Fibroblast of lung (primary cell): Measurements from ENCODE around the gene TACC2.

Experiments
- EZH2 ChIP-seq: IDR thresholded peaks from 2 replicates; pipeline ENCODE4 v1.5.1; 2012; ENCODE audit warnings: low read length, control low read depth, mild to moderate bottlenecking; ENCODE audit errors: missing control alignments
- TF ChIP-seq, protein P1 (sequence below), 2 donors: IDR thresholded peaks in 1 of 2; conservative IDR thresholded peaks in 1 of 2; 1 replicate in 1 of 2; 2 replicates in 1 of 2; pipeline ENCODE4 v1.5.1; 2011 to 2012; ENCODE audit warnings: low read length in 2 of 2, control low read depth in 1 of 2, inconsistent platforms in 1 of 2, low read depth in 1 of 2, mild to moderate bottlenecking in 1 of 2

DNA sequence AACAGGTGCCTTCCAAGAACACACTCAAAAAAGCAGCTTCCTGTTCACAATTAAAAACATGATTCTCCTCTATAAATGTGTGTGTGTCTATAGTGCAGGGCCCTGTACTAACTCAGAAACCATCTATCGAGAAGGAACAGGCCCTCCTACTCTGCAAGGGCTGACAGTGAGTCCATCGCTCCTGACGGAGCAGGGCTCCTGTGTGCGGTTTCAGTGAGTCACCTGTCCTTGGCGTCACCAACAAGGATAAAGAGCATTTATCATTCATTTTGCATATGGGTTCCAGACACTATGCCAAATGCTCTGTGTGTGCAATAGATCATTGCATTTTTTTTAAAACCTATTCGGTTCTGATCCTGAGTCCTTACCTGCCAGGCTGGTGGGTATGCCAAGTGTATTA, 63.7 kb downstream of the TACC2 start:
- TF ChIP-seq, protein P1, sequence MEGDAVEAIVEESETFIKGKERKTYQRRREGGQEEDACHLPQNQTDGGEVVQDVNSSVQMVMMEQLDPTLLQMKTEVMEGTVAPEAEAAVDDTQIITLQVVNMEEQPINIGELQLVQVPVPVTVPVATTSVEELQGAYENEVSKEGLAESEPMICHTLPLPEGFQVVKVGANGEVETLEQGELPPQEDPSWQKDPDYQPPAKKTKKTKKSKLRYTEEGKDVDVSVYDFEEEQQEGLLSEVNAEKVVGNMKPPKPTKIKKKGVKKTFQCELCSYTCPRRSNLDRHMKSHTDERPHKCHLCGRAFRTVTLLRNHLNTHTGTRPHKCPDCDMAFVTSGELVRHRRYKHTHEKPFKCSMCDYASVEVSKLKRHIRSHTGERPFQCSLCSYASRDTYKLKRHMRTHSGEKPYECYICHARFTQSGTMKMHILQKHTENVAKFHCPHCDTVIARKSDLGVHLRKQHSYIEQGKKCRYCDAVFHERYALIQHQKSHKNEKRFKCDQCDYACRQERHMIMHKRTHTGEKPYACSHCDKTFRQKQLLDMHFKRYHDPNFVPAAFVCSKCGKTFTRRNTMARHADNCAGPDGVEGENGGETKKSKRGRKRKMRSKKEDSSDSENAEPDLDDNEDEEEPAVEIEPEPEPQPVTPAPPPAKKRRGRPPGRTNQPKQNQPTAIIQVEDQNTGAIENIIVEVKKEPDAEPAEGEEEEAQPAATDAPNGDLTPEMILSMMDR (conservative IDR thresholded peaks at IDR 0.05 in 1 of 2, IDR thresholded peaks at IDR 0.05 in 1 of 2; ENCODE audit: low read depth in 1 of 2, low read length in 2 of 2), result no peak
- no peak for TF ChIP-seq EZH2
